Measurements from ENCODE around the gene C1orf159.
"Not testable (repeated sequence)": the region's sequence is repeated elsewhere in the genome, so short reads cannot be mapped to it uniquely, and the experiment has no call there.

The C1orf159 gene

DNA sequence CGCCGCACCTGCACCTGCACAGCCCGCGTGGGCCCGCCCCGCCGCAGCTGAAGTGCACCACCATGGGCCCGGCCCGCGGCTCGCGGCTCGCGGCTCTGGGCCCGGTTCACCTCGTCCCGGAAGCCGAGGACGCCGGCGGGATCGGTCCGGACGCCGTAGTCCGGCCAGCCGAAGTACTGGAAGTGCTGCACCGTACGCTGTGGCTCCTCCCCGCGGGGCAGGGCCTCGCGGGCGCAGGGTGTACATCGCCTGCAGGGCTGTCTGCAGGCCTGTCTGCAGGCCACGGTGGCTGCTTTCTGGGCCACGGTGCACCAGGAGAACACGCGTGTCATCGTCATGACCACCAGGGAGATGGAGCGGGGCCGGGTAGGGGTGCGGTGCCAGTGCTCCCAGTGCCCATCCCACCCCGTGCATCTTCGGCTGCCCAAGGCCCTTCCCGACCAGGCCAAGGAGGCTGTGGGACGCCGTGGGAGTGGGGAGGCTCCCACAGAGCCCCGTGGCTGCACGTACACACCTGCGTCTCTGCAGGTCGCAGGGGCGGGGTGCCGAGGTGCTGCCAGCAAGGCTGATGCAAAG lies 48.5 kb downstream of the C1orf159 start:
- DNase-seq (ENCODE audit: low read depth), result no peak

DNA sequence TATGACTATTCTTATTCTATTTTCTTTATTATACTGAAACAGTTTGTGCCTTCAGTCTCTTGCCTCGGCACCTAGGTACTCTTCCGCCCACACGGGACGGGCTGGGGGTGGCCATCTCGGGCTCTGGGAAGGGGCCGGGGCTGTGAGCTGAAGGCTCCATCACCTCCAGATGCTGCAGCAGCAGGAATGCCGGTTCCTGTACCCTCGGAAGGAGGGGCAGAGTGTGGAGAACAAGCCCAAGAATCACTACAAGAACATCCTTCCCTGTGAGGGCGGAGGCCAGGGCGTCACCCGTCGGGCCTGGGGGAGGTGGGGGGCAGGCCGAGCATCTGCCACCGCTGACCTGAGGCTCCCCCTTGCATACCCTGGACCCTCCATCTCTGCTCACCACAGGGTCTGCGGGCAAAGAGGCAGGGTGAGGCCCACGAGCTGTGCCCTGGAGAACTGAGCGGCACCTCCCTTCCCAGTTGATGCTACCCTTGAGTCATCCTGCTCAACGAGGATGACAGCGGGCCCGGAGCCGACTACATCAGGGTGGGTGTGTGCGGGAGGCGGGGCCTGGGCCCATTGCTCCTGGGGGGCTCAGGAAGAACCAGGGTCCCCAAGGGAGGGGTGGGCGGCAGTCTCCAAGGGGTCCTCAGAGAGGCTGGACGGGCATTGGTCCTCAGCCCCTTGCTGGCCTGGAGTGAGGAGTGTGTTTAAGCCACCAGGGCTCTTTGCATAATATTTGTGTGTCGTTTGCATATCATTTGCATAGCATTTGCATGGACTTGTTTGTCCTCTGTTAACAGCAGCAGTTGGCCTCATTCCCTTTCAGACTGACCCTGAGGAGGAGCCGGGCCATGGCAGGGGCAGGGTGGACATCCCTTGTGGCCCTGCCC lies 49.2 kb downstream of the C1orf159 start:
- DNase-seq (ENCODE audit: low read depth), result no peak

DNA sequence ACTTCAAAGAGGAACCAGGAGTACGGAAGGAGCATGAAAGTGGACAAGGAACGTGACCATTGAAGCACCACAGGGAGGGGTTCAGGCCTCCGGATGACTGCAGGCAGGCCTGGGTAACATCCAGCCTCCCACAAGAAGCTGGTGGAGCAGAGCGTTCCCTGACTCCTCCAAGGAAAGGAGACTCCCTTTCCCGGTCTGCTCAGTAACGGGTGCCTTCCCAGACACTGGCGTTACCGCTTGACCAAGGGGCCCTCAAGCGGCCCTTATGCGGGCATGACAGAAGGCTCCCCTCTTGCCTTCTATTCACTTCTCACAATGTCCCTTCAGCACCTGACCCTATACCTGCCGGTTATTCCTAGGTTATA lies 50.0 kb downstream of the C1orf159 start:
- not testable (repeated sequence) for DNase-seq (ENCODE audit: low read depth)

DNA sequence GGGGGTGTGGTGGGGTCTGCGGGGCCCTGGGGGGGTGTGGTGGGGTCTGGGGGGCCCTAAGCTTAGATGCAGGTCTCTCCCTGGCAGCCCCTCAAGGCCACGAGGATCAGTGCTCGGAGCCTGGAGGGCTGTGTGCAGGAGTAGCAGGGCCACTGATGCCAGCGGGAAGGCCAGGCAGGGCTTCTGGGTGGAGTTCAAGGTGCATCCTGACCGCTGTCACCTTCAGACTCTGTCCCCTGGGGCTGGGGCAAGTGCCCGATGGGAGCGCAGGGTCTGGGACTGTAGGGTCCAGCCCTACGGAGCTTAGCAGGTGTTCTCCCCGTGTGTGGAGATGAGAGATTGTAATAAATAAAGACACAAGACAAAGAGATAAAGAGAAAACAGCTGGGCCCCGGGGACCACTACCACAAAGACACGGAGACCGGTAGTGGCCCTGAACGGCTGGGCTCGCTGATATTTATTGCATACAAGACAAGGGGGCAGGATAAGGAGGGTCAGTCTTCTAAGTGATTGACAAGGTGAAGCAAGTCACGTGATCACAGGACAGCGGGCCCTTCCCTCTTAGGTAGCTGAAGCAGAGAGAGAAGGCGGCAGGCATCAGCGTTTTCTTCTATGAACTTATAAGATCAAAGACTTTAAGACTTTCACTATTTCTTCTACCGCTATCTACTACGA lies 50.5 kb downstream of the C1orf159 start:
- DNase-seq (ENCODE audit: low read depth), result no peak

DNA sequence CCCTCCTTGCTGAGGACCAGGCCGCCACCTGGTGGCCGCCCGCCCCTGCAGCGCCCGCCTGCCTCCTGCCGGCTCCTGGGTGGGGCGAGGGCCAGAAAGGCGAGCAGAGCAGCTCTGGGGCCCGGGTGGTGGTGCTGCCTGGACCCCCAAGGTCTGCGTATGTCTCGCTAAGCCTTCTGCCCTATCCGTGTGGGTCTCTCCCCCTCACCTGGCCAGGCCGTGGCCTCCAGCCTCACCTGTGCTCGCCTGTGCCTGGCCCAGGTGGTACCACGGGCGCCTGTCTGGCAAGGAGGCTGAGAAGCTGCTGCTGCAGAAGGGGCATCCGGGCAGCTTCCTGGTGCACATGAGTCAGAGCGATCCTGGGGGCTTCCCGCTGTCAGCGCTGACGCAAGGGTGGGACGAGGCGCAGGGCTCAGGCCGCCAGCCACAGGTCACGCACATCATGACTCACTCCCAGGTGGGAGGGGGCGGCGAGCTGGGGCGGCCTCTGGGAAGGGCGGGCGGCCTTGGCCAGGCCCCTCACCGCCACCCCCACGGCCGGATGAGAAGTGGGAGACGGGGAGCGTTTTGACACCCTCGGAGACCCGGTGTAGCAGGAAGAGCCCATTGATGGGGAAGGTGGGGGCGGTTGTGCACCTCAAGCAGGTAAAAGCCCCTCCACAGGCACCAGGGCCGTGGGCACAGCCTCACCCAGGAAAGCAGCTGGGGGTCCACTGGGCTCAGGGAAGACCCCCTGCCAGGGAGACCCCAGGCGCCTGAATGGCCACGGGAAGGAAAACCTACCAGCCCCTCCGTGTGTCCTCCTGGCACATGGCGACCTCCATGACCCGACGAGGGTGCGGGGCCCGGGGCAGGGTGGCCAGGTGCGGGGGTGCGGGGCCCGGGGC lies 51.7 kb downstream of the C1orf159 start:
- no peak for DNase-seq (ENCODE audit: low read depth)

DNA sequence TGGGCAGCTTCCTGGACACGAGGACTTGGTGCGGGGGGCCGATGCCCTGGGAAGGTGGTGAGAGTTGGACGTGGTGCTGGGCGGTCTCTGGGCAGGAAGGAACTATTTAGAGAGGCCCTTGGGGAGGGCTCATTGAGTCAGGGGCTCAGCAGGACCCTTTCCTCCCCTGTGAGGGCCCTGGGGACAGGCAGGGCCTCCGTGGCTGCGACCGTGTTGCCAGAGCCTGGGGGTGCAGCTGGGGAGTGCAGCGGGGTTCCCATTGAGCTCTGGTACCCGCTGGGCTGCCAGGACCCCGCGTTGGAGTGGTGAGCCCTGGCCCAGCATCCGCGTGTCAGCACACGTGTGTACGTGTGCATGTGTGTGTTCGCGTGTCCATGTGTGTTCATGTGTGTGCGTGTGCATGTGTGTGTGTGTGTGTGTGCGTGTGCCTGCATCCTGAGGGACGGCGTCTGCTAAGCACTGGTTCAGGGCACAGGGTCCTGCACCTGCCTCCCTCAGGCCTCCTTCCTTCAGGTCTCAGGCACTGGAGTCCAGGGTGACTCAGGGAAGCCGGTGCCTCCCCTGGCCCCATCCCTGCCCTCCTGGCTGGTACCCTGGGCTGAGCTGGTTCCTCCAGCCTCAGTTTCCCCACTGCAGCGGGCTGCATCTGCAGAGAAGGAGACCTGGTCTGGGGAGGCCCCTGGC lies 52.5 kb downstream of the C1orf159 start:
- DNase-seq (ENCODE audit: low read depth), result no peak

DNA sequence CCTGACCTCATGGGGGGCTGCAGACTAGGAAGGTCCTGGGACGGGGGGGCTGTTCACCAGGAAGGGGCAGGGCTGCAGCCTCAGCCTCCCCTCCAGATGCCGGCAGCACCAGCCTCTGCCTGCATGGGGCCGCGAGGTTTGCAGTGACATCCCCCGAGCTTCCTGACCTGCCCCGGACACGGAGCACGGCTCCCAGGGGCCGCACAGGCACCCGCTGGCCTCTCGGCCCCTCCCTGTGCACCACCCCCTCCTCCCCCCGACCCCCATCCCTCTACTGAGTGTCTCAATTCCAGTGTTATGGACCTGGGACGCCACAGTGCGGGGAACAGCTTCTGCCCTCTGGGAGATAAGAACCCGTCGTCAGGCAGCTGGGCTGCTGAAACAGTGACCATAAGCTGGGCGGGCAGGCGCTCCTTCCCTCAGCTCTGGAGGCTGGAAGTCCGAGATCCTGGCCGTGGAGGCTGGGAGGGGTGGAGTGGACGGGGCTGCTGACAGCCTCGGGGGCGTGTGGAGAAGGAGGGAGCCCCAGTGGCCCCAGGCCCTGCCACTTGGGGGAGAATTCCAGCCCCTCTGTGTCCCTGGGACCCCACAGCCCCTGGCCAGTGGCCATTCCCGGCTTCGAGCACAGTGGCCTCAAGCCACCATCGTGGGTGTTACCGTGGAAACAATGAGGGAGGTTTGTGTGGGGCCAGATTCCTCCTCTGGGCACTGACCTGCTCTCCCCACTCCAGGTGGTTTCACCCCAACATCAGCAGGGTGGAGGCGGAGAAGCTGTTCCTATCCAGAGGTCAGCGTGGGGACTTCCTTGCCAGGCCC lies 53.3 kb downstream of the C1orf159 start:
- DNase-seq (ENCODE audit: low read depth), result no peak

DNA sequence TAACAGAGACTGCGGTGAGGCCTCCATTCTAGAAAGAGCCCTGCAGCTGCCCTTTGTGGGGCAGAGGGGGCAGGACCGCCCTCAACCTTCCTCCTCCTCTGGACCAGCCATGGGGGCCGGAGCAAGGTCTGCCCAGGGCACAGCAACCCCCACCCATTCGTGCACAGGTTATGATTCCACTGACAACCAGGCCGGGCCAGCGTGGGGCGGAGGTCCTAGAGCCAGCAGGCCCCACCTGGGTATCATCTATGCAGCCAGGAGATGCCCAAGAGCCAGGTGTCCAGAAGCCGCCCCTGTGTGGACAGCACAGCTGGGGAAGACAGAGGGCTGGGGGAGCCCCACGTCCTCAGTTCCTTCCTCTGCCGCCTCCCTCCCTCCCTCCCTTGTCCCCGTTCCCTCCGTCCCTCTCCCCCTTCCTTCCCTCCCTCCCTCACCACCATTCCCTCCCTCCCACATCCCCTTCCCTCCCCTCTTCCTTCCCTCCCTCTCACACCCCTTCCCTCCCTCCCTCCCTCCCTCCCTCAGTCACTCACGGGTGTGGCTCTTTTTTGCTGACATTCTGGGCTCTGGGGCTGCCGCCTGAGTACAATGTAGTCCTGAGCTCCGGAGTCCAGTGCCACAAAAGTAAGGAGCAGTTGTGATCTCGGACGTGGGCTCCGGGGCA lies 54.1 kb downstream of the C1orf159 start:
- DNase-seq (ENCODE audit: low read depth), result no peak

DNA sequence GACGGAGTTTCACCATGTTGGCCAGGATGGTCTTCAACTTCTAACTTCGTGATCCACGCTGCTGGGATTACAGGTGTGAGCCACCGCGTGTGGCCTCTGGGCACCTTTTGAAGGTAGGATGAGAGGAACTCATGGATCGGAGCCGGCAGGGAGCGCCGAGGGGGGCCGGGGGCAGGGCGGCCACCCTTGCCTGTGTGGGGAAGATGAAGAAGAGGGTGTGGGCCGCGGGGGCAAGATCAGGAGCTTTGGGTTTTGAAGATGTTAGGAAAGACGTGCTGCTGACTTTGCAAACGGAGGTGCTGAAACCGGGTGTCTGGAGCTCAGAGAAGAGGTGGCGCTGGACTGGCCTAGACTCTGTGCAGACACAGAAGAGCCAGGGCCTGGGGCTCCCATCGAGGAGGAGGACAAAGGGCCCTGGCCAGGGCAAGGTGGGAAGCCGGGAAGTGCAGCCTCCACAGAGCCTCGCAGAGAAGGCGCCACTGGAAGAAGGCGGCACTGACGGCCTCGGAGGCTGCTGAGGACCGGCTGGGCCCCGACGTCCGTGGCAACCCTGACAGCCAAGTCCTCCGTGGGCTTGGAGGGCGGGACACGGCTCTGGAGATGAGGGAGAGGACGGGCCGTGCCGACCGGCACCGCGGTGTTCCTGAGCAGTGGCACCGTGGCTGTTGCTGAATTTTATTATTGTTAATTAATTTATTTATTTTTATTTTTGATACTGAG lies 55.4 kb downstream of the C1orf159 start:
- DNase-seq (ENCODE audit: low read depth), result no peak

DNA sequence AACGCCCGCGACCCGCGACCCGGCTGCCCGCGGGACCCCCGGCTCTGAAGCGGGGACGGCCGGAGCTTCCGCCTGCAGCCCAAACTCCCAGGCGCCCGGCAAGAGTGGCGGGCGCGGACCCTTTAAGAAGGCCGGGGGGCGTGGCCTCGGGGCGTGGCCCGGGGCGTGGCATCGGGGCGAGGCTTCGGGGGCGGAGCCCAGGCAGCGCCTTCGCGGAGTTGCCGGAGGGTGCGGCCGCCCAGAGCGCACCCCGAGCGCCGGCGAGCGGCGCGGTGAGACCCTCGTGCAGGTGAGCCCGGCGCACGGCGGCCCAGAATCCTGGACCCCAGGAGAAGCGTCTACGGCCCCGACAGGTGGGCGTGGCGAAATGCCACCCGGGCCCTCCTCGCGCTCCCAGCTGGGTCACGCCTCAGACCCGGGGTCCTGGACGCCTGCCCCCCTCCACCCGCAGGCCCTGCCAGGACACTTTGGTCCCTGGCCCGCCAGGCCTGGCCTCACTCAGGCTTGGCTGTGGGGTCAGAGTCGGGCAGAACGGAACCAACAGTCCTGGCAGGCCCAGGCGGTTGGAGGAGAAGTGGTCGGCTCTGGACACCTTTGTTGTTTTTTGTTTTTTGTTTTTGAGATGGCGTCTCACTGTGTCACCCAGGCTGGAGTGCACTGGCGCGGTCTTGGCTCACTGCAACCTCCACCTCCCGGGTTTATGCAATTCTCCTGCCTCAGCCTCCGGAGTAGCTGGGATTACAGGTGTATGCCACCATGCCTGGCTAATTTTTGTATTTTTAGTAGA lies 56.2 kb downstream of the C1orf159 start:
- DNase-seq (ENCODE audit: low read depth), result no peak

DNA sequence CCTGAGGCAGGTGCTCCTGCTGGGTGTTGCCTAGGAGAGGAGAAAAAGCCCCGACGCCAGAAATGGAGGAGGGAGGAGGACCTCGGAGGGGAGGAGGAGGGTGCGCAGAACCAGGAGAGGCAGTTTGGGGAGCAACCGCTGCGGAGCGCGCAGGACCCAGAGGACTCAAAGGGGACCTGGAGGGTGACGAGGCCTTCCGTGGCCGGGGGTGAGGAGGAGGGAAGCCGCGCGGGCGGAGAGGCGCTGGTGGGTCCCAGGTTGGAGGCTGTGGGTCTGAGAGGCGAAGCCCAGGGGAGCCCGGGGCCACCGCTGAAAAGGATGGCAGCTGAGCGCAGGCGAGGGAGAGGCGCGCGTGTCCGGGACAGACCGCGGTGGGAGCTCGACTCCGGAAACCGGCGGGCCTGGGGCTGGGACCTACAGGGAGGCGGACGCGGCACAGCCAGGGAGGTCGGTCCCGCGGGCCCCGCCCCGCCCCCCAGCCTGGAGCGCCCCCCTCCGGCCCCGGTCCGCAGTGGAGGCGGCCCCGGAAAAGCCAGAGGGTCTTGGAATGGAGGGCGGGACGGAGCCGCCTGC lies 56.9 kb downstream of the C1orf159 start:
- DNase-seq (ENCODE audit: low read depth), result no peak

DNA sequence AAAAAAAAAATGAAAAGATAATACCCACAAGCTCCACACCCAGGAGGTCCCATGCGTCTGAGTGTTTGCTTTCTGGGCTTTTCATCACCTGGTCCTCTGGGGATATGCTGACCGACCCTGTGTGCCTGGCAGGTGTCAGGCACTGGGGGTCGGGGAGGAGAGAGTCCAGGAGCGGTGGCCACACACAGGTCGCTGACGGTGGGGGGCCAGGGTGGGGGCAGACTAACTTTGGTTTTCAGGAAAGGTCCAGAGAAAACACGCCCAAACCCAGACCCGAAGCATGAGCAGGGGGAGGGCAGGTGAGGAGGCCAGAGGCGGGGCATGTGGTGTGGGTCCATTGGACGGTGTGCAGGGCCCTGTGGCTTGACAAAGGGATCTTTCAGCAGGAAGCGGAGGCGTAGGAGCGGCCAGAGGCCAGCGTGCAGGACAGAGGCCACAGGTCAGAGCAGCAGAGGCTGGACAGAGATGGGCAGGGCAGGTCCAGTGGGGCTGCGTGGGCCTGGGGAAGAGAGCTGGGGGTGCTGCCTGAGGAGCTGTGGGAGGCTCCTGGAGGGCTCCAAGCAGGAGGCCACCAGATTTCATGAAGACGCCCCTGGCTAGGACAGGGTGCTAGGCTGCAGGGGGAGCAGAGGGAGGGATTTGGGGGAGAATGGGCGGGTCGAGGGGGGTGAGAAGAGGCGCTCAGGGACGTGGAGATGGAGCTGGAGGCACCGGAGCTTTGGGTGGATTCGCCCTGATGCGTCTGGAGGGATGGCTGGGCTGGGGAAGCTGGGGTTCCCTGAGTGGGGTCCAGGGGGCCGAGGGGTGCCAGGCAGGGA lies 57.6 kb downstream of the C1orf159 start:
- DNase-seq (ENCODE audit: low read depth), result no peak

DNA sequence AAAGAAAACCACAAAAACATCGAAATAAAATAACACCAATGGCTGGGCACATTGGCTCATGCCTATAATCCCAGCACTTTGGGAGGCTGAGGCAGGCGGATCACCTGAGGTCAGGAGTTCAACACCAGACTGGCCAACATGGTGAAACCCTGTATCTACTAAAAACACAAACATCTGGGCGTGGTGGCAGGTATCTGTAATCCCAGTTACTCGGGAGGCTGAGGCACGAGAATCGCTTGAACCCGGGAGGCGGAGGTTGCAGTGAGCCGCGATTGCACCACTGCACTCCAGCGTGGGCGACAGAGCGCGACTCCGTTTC lies 58.2 kb downstream of the C1orf159 start:
- not testable (repeated sequence) for DNase-seq (ENCODE audit: low read depth)

DNA sequence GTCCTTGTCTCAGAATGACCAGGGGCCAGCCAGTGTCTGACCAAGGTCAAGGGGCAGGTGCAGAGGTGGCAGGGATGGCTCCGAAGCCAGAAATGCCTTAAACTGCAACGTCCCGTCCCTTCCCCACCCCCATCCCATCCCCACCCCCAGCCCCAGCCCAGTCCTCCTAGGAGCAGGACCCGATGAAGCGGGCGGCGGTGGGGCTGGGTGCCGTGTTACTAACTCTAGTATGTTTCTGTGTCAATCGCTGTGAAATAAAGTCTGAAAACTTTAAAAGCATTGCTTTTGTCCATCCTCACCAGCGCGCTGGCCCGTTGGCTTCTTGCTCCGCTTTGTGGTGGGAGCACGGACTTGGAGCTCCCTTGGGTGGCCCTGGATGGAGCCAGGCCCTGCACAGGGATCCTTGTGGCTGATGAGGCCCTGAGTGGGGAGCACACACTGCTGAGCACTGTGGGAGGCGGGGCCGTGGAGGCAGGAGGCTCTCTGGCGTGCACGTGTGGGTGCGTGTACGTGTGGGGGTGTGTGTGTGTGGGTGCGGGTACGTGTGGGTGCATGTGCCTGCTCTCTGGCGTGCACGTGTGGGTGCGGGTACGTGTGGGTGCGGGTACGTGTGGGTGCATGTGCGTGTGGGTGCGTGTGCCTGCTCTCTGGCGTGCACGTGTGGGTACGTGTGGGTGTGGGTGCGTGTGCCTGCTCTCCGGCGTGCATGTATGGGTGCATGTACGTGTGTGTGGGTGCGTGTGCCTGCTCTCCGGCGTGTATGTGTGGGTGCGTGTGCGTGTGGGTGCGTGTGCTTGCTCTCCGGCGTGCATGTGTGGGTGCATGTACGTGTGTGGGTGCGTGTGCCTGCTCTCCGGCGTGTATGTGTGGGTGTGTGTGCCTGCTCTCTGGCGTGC lies 59.8 kb downstream of the C1orf159 start:
- no peak for DNase-seq (ENCODE audit: low read depth)

DNA sequence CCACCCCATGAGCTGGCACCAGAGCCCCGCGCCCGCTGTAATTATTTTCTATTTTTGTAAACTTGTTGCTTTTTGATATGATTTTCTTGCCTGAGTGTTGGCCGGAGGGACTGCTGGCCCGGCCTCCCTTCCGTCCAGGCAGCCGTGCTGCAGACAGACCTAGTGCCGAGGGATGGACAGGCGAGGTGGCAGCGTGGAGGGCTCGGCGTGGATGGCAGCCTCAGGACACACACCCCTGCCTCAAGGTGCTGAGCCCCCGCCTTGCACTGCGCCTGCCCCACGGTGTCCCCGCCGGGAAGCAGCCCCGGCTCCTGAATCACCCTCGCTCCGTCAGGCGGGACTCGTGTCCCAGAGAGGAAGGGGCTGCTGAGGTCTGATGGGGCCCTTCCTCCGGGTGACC lies 60.9 kb downstream of the C1orf159 start:
- no peak for DNase-seq (ENCODE audit: low read depth)

DNA sequence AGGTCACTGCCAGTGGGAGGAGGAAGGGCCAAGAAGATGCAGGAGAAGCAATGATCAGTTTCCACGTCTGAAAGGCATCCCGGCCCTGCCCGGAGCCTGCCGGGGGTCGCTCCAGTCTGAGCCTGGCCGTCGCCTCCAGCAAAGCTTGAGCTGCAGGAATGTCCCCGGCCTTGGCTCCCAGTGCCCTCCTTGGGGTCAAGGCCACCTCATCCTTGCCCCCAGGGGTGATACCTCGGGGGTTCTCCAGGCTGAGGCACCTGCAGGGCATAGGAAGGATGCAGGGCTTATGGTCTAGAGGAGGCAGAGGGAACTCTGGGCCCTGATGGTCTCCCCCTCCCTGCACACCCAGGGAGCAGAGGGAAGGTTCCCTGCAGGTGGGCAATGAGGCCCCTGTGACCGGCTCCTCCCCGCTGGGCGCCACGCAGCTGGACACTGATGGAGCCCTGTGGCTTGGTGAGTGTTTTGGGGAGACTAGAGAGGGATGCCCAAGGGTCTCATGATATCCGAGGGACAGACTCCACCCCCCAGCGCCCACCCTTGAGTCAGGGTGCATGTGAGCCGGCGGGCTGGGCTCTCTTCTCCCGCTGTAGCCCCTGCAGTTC lies 61.7 kb downstream of the C1orf159 start:
- no peak for DNase-seq (ENCODE audit: low read depth)

All from stromal cell of bone marrow (primary cell).